ENCODE measurements around the gene ARF3.

The ARF3 gene

DNA sequence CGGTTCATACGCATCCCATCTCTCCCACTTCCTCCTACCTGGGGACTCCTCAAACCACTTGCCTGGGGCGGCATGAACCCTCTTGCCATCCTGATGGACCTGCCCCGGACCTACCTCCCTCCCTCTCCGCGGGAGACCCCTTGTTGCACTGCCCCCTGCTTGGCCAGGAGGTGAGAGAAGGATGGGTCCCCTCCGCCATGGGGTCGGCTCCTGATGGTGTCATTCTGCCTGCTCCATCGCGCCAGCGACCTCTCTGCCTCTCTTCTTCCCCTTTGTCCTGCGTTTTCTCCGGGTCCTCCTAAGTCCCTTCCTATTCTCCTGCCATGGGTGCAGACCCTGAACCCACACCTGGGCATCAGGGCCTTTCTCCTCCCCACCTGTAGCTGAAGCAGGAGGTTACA lies 24.5 kb upstream of the ARF3 start:
- no peak for DNase-seq (ENCODE audit: low spot score)

DNA sequence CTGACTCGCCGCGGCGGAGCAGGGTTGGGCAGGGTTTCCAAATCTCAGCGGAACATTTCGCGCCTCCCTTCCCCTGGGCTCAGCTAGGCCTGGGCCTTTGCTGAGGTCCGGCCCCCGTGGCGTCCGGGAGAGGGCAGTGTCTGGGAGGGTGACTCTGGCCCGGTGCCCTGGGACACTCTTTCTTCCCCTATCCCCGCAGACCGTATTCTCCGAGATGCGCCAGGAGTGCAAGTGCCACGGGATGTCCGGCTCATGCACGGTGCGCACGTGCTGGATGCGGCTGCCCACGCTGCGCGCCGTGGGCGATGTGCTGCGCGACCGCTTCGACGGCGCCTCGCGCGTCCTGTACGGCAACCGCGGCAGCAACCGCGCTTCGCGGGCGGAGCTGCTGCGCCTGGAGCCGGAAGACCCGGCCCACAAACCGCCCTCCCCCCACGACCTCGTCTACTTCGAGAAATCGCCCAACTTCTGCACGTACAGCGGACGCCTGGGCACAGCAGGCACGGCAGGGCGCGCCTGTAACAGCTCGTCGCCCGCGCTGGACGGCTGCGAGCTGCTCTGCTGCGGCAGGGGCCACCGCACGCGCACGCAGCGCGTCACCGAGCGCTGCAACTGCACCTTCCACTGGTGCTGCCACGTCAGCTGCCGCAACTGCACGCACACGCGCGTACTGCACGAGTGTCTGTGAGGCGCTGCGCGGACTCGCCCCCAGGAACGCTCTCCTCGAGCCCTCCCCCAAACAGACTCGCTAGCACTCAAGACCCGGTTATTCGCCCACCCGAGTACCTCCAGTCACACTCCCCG lies 23.9 kb upstream of the ARF3 start:
- no peak for DNase-seq (ENCODE audit: low spot score)

GRCh38 chr12:48980389-48980952 lies 23.2 kb upstream of the ARF3 start:
- no peak for DNase-seq (ENCODE audit: low spot score)

DNA sequence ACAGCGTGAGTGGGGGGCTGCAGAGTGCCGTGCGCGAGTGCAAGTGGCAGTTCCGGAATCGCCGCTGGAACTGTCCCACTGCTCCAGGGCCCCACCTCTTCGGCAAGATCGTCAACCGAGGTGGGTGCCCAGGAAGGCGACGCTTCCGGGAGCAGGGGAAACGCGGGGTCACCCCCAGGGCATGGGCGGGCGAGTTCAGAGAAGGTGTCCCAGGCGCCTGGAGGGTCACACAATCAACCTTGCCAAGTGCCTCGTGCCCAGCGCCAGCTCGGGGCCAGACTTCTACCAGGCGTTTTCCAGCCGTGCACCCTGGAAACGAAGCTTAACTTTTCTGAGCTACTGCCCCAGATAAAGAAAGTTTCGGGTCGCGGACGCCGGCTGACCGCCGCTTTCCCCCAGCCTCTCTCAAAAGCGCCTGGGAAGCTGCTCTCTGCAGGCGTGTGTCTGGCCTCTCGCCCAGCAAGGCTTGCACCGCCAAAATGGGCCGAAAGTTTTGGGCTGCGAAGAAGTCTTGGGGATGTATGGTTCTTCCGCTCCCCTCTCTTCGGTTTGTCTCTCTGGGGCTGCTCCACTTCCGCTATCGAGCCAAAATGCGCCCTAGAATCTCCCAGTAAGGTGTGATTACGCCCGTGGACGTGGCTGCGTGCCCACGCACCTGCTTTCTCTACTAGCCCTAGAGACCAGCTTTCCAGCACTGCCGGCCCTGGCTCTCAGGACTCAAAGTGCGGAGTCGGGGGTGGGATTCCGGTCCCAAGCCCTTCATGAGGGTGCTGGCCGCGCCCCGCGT lies 22.5 kb upstream of the ARF3 start:
- DNase-seq (ENCODE audit: low spot score): no peak

DNA sequence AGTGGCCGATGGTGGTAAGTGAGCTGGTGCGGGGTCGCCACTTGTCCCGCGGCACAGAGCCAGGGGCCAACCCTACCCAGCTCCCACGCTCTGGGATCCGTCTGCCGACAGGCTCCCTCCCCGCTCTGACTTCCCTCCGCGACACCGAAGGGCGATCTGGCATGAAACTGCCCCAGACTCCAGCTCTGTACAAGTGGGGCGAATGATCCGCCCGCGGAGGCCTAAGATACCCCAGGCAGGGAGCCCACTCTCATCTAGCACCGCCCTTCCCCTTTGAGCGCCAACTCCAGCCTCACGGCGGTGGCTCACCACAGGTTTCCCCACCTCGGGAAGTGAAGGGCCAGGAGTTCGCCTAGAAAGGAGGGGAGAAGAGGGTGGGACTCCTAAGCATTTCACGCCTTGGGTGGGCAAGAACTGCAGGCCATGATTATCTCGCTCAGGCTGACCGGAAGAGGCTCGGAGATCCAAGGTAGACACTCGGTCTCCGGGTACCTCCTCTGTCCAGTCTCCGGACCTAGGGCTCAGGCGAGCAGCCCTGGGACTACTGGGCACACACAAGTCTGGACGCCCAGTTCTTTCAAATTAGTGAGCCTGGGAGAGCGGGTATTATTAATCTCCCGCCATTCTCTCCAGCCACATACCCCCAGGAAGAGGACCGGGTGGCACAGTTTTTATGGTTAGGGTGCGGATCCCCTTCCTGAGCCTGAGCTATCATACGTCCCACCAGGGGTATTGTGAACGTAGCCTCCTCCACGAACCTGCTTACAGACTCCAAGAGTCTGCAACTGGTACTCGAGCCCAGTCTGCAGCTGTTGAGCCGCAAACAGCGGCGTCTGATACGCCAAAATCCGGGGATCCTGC lies 21.7 kb upstream of the ARF3 start:
- no peak for DNase-seq (ENCODE audit: low spot score)

- DNase-seq (ENCODE audit: low spot score): no peak
Measured at GRCh38 chr12:48978291-48978740, 21.0 kb upstream of the ARF3 start, which contains the start of gene WNT1. TSS of gene WNT1 (plus strand) at chr12:48978322. CDS start at chr12:48978651, 329 bp downstream.

DNA sequence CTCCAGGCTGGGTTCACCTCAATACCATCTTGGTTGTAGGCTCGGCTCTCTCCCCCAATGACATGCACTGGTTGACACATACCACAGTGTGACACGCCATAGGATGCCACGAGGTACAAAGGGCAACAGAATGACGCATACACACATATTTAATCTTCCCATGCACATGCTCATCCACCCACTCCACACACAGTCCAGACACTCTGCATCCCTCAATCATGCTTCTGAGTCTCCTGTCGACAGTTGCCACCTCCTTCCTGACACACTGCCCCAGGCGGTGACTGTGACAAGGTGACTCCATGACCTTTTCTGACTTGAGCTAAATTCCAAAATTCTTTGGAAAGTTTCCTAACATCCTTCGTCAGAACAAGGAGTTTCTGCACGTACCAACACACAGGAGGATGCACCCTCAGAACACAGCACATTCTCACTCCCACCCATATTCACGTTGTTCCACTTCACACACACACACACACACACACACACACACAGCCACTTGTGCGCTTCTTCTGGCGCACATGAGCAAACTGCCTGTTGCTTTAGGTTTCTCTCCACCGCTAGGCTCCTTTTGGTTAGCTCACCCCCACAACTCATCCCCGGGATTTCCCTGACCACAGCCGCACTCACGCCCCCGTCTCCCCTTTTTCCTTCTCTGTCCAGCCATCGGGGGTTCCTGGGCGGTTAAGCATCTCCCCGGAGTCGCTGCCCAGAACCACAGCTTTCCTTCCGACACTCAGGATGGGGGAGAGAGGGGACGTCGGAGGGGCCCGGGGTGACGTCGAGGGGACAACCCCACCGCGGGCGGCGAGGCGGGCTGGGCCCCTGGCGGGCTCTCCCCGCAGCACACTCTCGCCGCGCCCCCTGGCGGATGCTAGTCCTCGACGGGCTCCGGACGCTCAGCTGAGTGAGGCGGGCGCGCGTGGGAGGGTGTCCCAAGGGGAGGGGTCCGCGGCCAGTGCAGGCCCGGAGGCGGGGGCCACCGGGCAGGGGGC lies 20.3 kb upstream of the ARF3 start:
- no peak for DNase-seq (ENCODE audit: low spot score)

- DNase-seq (ENCODE audit: low spot score): no peak
Measured at GRCh38 chr12:48973941-48974673, 16.8 kb upstream of the ARF3 start.

DNA sequence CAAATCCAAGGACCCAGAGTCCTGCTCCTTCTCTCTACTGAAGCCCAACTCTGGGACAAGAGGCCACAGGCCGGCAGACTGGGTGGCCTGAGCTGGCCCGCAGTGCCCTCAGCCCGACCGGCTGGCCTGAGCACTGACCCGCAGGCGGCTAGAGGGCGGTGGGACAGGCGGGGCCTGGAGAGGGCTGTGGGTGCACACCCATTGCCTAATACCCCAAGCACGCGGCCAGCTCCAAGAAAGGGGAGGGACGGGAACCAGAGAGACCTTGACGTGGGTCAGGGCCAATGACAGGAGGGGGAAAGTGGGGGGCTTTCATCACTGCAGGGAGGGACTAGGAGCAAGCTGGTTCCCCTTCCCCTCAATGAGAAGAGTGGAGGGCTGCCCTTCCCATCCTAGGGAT lies 16.2 kb upstream of the ARF3 start:
- no peak for DNase-seq (ENCODE audit: low spot score)

DNA sequence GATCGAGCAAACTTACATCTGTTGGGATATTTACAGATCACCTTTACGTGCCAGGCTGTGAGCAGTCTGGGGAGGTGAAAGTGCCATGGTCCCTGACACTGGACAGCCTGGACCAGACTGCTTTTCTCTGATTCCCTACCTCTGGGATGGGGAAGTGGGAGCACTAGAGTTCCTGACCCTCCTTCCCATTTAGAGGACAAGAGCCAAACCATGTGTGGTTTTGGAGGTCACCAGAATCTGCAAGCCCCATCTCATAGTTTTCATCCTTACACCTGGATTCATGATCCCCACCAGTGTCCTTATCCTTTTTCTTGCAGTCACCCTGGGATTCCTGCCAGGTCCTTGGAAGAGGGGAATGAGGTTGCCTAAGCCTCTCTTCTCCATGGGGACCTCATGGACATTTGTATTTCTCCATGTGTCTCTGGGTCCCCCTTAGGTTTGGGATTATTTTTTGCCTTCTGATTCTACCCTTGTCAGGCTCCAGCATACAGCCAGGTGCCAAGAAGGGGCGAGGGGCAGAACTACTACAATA lies 15.7 kb upstream of the ARF3 start:
- no peak for DNase-seq (ENCODE audit: low spot score)

GRCh38 chr12:48972213-48972951 lies 15.1 kb upstream of the ARF3 start:
- no peak for DNase-seq (ENCODE audit: low spot score)

GRCh38 chr12:48970702-48971334 lies 13.5 kb upstream of the ARF3 start:
- DNase-seq (ENCODE audit: low spot score): no peak

DNA sequence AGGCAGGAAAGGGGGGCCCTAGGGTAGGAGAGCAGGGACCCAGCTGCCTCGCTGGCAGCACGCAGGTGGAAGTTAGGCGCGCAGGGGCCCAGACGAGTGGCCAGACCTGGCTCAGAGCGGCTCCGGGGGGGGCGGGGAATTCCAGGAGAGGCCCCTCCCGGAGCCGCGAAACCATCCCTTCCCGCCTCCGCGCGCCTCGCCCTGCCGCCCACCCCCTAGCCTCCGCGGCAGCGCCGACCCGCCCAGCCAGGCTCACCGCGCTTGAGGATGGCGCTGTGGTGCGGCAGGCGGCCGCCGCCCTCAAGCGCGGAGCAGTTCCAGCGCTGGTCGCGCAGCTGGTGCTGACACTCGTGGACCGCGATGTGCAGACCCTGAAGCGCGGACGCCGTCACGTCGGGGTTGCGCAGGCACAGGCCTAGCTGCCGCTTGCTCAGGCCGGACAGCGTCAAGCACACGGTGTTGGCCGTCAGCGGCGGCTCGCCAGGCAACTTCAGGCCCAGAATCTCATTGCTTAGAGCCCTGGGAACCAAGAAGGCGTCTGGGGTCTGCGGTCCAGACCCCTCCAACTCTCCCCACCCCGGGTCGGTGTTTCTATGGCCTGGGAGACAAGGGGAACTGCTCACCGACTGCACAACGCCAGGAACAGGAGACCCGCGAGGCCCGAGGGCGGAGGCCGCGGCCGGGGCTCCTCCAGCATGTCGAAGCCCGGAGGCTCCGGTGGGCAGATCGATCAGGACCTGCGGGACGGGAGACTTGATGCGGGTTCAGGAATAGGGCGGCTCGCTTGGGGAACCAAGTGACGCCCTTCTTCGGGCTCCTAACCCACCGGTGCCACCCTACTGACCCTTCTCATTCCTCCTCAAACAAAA lies 12.8 kb upstream of the ARF3 start:
- no peak for DNase-seq (ENCODE audit: low spot score)

DNA sequence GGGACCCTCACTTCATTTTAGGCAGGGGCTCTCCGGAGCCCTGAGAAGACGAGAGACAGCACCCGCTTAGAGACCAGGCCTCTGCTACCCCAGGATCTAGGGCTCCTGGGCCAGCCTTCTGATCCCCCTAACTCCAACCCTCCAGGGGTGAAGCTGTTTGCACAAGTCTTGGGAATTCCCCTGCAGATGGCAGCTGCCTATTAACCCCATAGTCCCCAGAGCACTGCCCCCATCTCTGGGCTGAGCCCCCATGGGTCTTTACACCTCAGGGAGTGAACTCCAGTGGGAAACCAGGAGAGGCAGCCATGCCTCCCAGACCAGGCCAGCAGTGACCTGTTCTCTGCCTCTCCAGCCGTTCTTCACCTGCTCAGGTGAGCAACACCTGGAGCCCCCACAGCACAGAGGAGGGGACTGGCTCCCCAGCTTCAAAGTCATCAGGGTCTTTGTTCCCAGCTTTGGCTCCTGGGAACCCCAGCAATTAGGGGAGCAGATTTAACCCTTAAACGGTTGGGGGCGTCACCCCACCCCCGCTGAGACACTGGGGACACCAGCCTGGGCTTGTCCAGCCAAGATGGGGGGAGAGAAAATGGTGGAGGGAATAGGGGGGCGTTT lies 12.0 kb upstream of the ARF3 start:
- no peak for DNase-seq (ENCODE audit: low spot score)

DNA sequence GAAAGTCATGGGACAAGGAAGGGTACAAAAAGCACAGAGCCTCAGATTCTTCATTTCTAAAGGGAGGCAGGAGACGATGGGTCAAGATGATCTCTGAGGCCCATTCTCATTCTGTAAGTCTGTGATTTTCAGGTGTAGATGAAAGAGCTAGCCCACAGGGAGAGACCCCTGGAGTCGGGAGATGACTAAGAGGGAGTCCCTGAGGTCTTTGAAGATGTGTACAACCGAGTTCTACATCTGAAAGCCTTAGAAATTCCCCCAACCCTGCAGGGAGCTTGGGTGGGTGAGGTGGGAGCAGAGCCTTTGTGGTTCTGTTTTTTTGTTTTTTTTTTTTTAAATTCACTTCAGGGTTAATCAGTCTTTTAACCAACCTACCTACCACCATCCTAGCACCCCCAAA lies 11.2 kb upstream of the ARF3 start:
- no peak for DNase-seq (ENCODE audit: low spot score)

- DNase-seq (ENCODE audit: low spot score): no peak
Measured at GRCh38 chr12:48967991-48968390, 10.7 kb upstream of the ARF3 start.
